ENCODE measurements around the gene RASGRF2.

Gene RASGRF2

GRCh38 chr5:81068635-81069034, 108.5 kb downstream of the RASGRF2 start:
- H3K27me3 ChIP-seq (ENCODE audit: control insufficient read depth, insufficient read depth, low read length) = no peaks in the 10 kb centered on the region

GRCh38 chr5:81069990-81070389, 109.8 kb downstream of the RASGRF2 start:
- no peak overlapping the region for H3K9ac ChIP-seq (ENCODE audit: low read length)
- no peaks in the 10 kb centered on the region for H3K36me3 ChIP-seq (ENCODE audit: control insufficient read depth, insufficient read depth, low read length)
- no peaks in the 10 kb centered on the region for H3K27me3 ChIP-seq (ENCODE audit: control insufficient read depth, insufficient read depth, low read length)
- H3K9me3 ChIP-seq (ENCODE audit: control insufficient read depth, low read length) = no peaks in the 10 kb centered on the region
- no peak overlapping the region for H3K4me3 ChIP-seq (ENCODE audit: low read length)
- no peaks in the 10 kb centered on the region for H3K4me1 ChIP-seq (ENCODE audit: control insufficient read depth, insufficient read depth, low read length)

More at GRCh38 chr5:81068635-81069034, 108.5 kb downstream of the RASGRF2 start:
- no peak overlapping the region for H3K9ac ChIP-seq (ENCODE audit: low read length)
- no peak overlapping the region for H3K4me3 ChIP-seq (ENCODE audit: low read length)
- no peaks in the 10 kb centered on the region for H3K36me3 ChIP-seq (ENCODE audit: control insufficient read depth, insufficient read depth, low read length)
- no peaks in the 10 kb centered on the region for H3K9me3 ChIP-seq (ENCODE audit: control insufficient read depth, low read length)
- H3K4me1 ChIP-seq (ENCODE audit: control insufficient read depth, insufficient read depth, low read length) = no peaks in the 10 kb centered on the region

GRCh38 chr5:81070571-81071255, 110.5 kb downstream of the RASGRF2 start:
- no peak overlapping the region for H3K4me3 ChIP-seq (ENCODE audit: low read length)
- no peaks in the 10 kb centered on the region for H3K4me1 ChIP-seq (ENCODE audit: control insufficient read depth, insufficient read depth, low read length)
- no peak overlapping the region for H3K9ac ChIP-seq (ENCODE audit: low read length)
- no peaks in the 10 kb centered on the region for H3K36me3 ChIP-seq (ENCODE audit: control insufficient read depth, insufficient read depth, low read length)
- H3K27me3 ChIP-seq (ENCODE audit: control insufficient read depth, insufficient read depth, low read length) = no peaks in the 10 kb centered on the region
- H3K9me3 ChIP-seq (ENCODE audit: control insufficient read depth, low read length) = no peaks in the 10 kb centered on the region

- H3K9me3 ChIP-seq (ENCODE audit: control insufficient read depth, low read length) = no peaks in the 10 kb centered on the region
- H3K27me3 ChIP-seq (ENCODE audit: control insufficient read depth, insufficient read depth, low read length) = no peaks in the 10 kb centered on the region
- H3K4me3 ChIP-seq (ENCODE audit: low read length) = no peak overlapping the region
- no peak overlapping the region for H3K9ac ChIP-seq (ENCODE audit: low read length)
- no peaks in the 10 kb centered on the region for H3K4me1 ChIP-seq (ENCODE audit: control insufficient read depth, insufficient read depth, low read length)
- H3K36me3 ChIP-seq (ENCODE audit: control insufficient read depth, insufficient read depth, low read length) = no peaks in the 10 kb centered on the region
Measured at GRCh38 chr5:81075041-81075440, 114.9 kb downstream of the RASGRF2 start.

- Histone ChIP-seq H3K4me1 (ENCODE audit: control insufficient read depth, insufficient read depth, low read length) (no peaks in the 10 kb centered on the region), H3K4me3 (ENCODE audit: low read length) (no peak overlapping the region), H3K9ac (ENCODE audit: low read length) (no peak overlapping the region), H3K27me3 (ENCODE audit: control insufficient read depth, insufficient read depth, low read length) (no peaks in the 10 kb centered on the region), H3K36me3 (ENCODE audit: control insufficient read depth, insufficient read depth, low read length) (no peaks in the 10 kb centered on the region), H3K9me3 (ENCODE audit: control insufficient read depth, low read length) (no peaks in the 10 kb centered on the region)
Measured at GRCh38 chr5:81077105-81077504, 116.9 kb downstream of the RASGRF2 start.

GRCh38 chr5:81078930-81079329, 118.8 kb downstream of the RASGRF2 start:
- Histone ChIP-seq H3K4me1 (ENCODE audit: control insufficient read depth, insufficient read depth, low read length) (no peaks in the 10 kb centered on the region), H3K9me3 (ENCODE audit: control insufficient read depth, low read length) (no peaks in the 10 kb centered on the region), H3K27me3 (ENCODE audit: control insufficient read depth, insufficient read depth, low read length) (no peaks in the 10 kb centered on the region), H3K4me3 (ENCODE audit: low read length) (no peak overlapping the region), H3K36me3 (ENCODE audit: control insufficient read depth, insufficient read depth, low read length) (no peaks in the 10 kb centered on the region), H3K9ac (ENCODE audit: low read length) (no peak overlapping the region)

GRCh38 chr5:81080809-81081460, 120.8 kb downstream of the RASGRF2 start:
- H3K9me3 ChIP-seq (ENCODE audit: control insufficient read depth, low read length) = no peaks in the 10 kb centered on the region
- H3K9ac ChIP-seq (ENCODE audit: low read length) = no peak overlapping the region
- no peaks in the 10 kb centered on the region for H3K27me3 ChIP-seq (ENCODE audit: control insufficient read depth, insufficient read depth, low read length)
- no peaks in the 10 kb centered on the region for H3K36me3 ChIP-seq (ENCODE audit: control insufficient read depth, insufficient read depth, low read length)
- H3K4me1 ChIP-seq (ENCODE audit: control insufficient read depth, insufficient read depth, low read length) = no peaks in the 10 kb centered on the region
- no peak overlapping the region for H3K4me3 ChIP-seq (ENCODE audit: low read length)

GRCh38 chr5:81081461-81081835, 121.3 kb downstream of the RASGRF2 start:
- no peaks in the 10 kb centered on the region for H3K9me3 ChIP-seq (ENCODE audit: control insufficient read depth, low read length)
- H3K4me3 ChIP-seq (ENCODE audit: low read length) = no peak overlapping the region
- H3K36me3 ChIP-seq (ENCODE audit: control insufficient read depth, insufficient read depth, low read length) = no peaks in the 10 kb centered on the region
- H3K9ac ChIP-seq (ENCODE audit: low read length) = no peak overlapping the region
- no peaks in the 10 kb centered on the region for H3K27me3 ChIP-seq (ENCODE audit: control insufficient read depth, insufficient read depth, low read length)
- no peaks in the 10 kb centered on the region for H3K4me1 ChIP-seq (ENCODE audit: control insufficient read depth, insufficient read depth, low read length)

- no peaks in the 10 kb centered on the region for H3K4me1 ChIP-seq (ENCODE audit: control insufficient read depth, insufficient read depth, low read length)
- no peak overlapping the region for H3K9ac ChIP-seq (ENCODE audit: low read length)
- H3K9me3 ChIP-seq (ENCODE audit: control insufficient read depth, low read length) = no peaks in the 10 kb centered on the region
- no peaks in the 10 kb centered on the region for H3K36me3 ChIP-seq (ENCODE audit: control insufficient read depth, insufficient read depth, low read length)
- H3K4me3 ChIP-seq (ENCODE audit: low read length) = no peak overlapping the region
- no peaks in the 10 kb centered on the region for H3K27me3 ChIP-seq (ENCODE audit: control insufficient read depth, insufficient read depth, low read length)
Measured at GRCh38 chr5:81086881-81087281, 126.7 kb downstream of the RASGRF2 start.

- no peaks in the 10 kb centered on the region for H3K9me3 ChIP-seq (ENCODE audit: control insufficient read depth, low read length)
- H3K27me3 ChIP-seq (ENCODE audit: control insufficient read depth, insufficient read depth, low read length) = no peaks in the 10 kb centered on the region
- no peak overlapping the region for H3K9ac ChIP-seq (ENCODE audit: low read length)
- H3K4me3 ChIP-seq (ENCODE audit: low read length) = no peak overlapping the region
- H3K36me3 ChIP-seq (ENCODE audit: control insufficient read depth, insufficient read depth, low read length) = no peaks in the 10 kb centered on the region
- H3K4me1 ChIP-seq (ENCODE audit: control insufficient read depth, insufficient read depth, low read length) = no peaks in the 10 kb centered on the region
Measured at GRCh38 chr5:81091199-81091598, 131.0 kb downstream of the RASGRF2 start.

- H3K9ac ChIP-seq (ENCODE audit: low read length) = no peak overlapping the region
- no peaks in the 10 kb centered on the region for H3K9me3 ChIP-seq (ENCODE audit: control insufficient read depth, low read length)
- H3K4me1 ChIP-seq (ENCODE audit: control insufficient read depth, insufficient read depth, low read length) = no peaks in the 10 kb centered on the region
- H3K36me3 ChIP-seq (ENCODE audit: control insufficient read depth, insufficient read depth, low read length) = no peaks in the 10 kb centered on the region
- H3K27me3 ChIP-seq (ENCODE audit: control insufficient read depth, insufficient read depth, low read length) = no peaks in the 10 kb centered on the region
- no peak overlapping the region for H3K4me3 ChIP-seq (ENCODE audit: low read length)
Measured at GRCh38 chr5:81093536-81094196, 133.5 kb downstream of the RASGRF2 start.

- no peaks in the 10 kb centered on the region for H3K27me3 ChIP-seq (ENCODE audit: control insufficient read depth, insufficient read depth, low read length)
- H3K4me1 ChIP-seq (ENCODE audit: control insufficient read depth, insufficient read depth, low read length) = no peaks in the 10 kb centered on the region
- no peak overlapping the region for H3K9ac ChIP-seq (ENCODE audit: low read length)
- no peaks in the 10 kb centered on the region for H3K9me3 ChIP-seq (ENCODE audit: control insufficient read depth, low read length)
- no peak overlapping the region for H3K4me3 ChIP-seq (ENCODE audit: low read length)
- H3K36me3 ChIP-seq (ENCODE audit: control insufficient read depth, insufficient read depth, low read length) = no peaks in the 10 kb centered on the region
Measured at GRCh38 chr5:81095835-81096234, 135.7 kb downstream of the RASGRF2 start.
